OCI-LY7 (cell line): Measurements from ENCODE around the gene PIGN. TPM values are rescaled to one million over a fixed set of nuclear protein-coding genes. Genes with fewer than 3 reads are reported as not detected.

ENCODE experiments used
- BruUV-seq: library from RNA; stranded (reverse); fragments of 400-500 nt; replicated peaks from 2 replicates; lab custom pipeline; 2021; lab: Mats Ljungman, UMichigan
- CTCF ChIA-PET: fragments of 300-600 bp; sonication (Branson Sonifier 250); formaldehyde crosslinking; loops from one replicate; lab custom pipeline; 2022; ENCODE audit warnings: antibody characterized with exemption; ENCODE audit not compliant: unreplicated experiment; lab: Charles Lee
- POLR2A ChIA-PET: fragments of 300-600 bp; sonication (Branson Sonifier 250); formaldehyde crosslinking; loops from one replicate; lab custom pipeline; 2022; ENCODE audit warnings: antibody characterized with exemption; lab: Charles Lee
- DNase-seq: peaks from one replicate; pipeline ENCODE4 v3.0.0-alpha.2; 2015; ENCODE audit warnings: low spot score
- H2AFZ ChIP-seq: fragments of 200-600 bp; sonication (generic), shearing (Covaris generic); 2 replicates; pipeline ENCODE4 v1.6.1; 2014; ENCODE audit warnings: mild to moderate bottlenecking, antibody characterized with exemption, low read length, moderate library complexity
- H3K27ac ChIP-seq: fragments of 200-600 bp; sonication (generic); 2 replicates; pipeline ENCODE4 v1.5.1; 2014; ENCODE audit warnings: mixed run types, low read depth, mild to moderate bottlenecking, moderate library complexity, low read length, inconsistent platforms; ENCODE audit not compliant: poor library complexity, severe bottlenecking
- H3K36me3 ChIP-seq: fragments of 200-600 bp; sonication (generic); 2 replicates; pipeline ENCODE4 v1.6.1; 2014; ENCODE audit warnings: mild to moderate bottlenecking, antibody characterized with exemption, low read length, moderate library complexity, mixed read lengths; ENCODE audit not compliant: insufficient read depth
- H3K4me1 ChIP-seq: fragments of 200-600 bp; sonication (generic); 2 replicates; pipeline ENCODE4 v1.5.1; 2014; ENCODE audit warnings: mild to moderate bottlenecking, low read length; ENCODE audit not compliant: insufficient read depth, poor library complexity, severe bottlenecking
- H3K4me2 ChIP-seq: fragments of 200-600 bp; sonication (generic); 2 replicates; pipeline ENCODE4 v1.6.1; 2014; ENCODE audit warnings: mild to moderate bottlenecking, low read length
- H3K4me3 ChIP-seq: fragments of 200-600 bp; sonication (generic); 2 replicates; pipeline ENCODE4 v1.5.1; 2014; ENCODE audit warnings: mild to moderate bottlenecking, low read depth, low read length; ENCODE audit not compliant: poor library complexity, severe bottlenecking
- H3K79me2 ChIP-seq: fragments of 200-600 bp; sonication (generic); 2 replicates; pipeline ENCODE4 v1.6.1; 2016; ENCODE audit warnings: low read depth, mild to moderate bottlenecking, low read length, moderate library complexity, mixed read lengths; ENCODE audit not compliant: insufficient read depth
- H3K9me2 ChIP-seq: fragments of 200-600 bp; sonication (generic); 2 replicates; pipeline ENCODE4 v1.6.1; 2016; ENCODE audit warnings: mild to moderate bottlenecking, low read length, mixed read lengths; ENCODE audit not compliant: insufficient read depth
- H3K9me3 ChIP-seq: fragments of 200-600 bp; sonication (generic); 2 replicates; pipeline ENCODE4 v1.6.1; 2014; ENCODE audit warnings: mild to moderate bottlenecking, mixed run types, low read length, mixed read lengths
- H4K20me1 ChIP-seq: fragments of 200-600 bp; sonication (generic); 2 replicates; pipeline ENCODE4 v1.6.1; 2014; ENCODE audit warnings: mild to moderate bottlenecking, antibody characterized with exemption, low read length, moderate library complexity, mixed read lengths; ENCODE audit not compliant: insufficient read depth
- EZH2phosphoT487 ChIP-seq: fragments of 200-600 bp; sonication (generic); IDR thresholded peaks from 2 replicates; pipeline ENCODE4 v1.6.1; 2018; ENCODE audit warnings: low read depth, borderline replicate concordance, mild to moderate bottlenecking, mixed run types, antibody characterized with exemption, low read length, moderate library complexity, mixed read lengths
- intact Hi-C: fragments of 100-400 bp; cut with micrococcal nuclease; formaldehyde crosslinking; loops from one replicate; pipeline ENCODE4 v1.10.0; 2022; ENCODE audit not compliant: unreplicated experiment
- total RNA-seq, 2 experiments: library from RNA; depleted of rRNA in 1 of 2; stranded (reverse); fragments of >200 nt in 1 of 2; shearing (Covaris generic) in 1 of 2; gene quantifications; 2 replicates each; pipeline ENCODE4 v1.2.3, GENCODE V29; 2014 to 2022
- TF ChIP-seq, protein P1 (sequence below): fragments of 200-600 bp; sonication (generic); conservative IDR thresholded peaks from 2 replicates; pipeline ENCODE4 v1.5.1; 2014; ENCODE audit warnings: mild to moderate bottlenecking, antibody characterized with exemption, low read length, moderate library complexity, mixed read lengths

PIGN gene
- total RNA-seq, 2 experiments from 2014 or later = 10.9 to 23.7 TPM

DNA sequence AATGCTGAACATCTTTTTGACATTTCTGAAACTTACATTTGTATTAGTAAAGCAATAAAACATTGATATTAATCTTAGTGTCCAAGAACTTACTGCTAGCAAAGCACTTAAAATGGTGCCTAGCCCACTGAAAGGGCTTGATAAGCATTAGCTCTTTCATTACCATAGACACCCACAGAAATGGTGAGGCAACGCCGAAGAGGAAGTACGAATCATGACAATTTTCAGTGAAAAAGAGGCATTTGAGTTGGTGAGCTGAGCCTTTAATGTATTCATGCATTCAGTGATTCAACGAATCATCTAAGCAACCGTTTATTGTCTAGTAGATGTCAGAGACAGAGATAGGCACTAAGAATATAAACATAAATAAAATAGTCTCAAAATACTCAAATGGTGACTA, 101.1 kb downstream of the PIGN start:
- Histone ChIP-seq H3K9me3 (no peaks in the 10 kb centered on the region), H3K79me2 (no peaks in the 10 kb centered on the region), H3K4me1 (no peaks in the 10 kb centered on the region), H3K27ac (no peak overlapping the region), H3K4me2 (no peak overlapping the region), H3K9me2 (no peaks in the 10 kb centered on the region), H2AFZ (no peak overlapping the region), H3K36me3 (no peaks in the 10 kb centered on the region; the same call in 1 of the 2 replicates), H4K20me1 (no peaks in the 10 kb centered on the region), H3K4me3 (no peak overlapping the region)
- BruUV-seq = no TSS peak
- no peak for DNase-seq
- intact Hi-C loops = no loop called here
- ChIA-PET CTCF (no interaction called here), POLR2A (no interaction called here)
- TF ChIP-seq, protein P1, sequence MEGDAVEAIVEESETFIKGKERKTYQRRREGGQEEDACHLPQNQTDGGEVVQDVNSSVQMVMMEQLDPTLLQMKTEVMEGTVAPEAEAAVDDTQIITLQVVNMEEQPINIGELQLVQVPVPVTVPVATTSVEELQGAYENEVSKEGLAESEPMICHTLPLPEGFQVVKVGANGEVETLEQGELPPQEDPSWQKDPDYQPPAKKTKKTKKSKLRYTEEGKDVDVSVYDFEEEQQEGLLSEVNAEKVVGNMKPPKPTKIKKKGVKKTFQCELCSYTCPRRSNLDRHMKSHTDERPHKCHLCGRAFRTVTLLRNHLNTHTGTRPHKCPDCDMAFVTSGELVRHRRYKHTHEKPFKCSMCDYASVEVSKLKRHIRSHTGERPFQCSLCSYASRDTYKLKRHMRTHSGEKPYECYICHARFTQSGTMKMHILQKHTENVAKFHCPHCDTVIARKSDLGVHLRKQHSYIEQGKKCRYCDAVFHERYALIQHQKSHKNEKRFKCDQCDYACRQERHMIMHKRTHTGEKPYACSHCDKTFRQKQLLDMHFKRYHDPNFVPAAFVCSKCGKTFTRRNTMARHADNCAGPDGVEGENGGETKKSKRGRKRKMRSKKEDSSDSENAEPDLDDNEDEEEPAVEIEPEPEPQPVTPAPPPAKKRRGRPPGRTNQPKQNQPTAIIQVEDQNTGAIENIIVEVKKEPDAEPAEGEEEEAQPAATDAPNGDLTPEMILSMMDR = no peak
- TF ChIP-seq EZH2phosphoT487 = no peak

DNA sequence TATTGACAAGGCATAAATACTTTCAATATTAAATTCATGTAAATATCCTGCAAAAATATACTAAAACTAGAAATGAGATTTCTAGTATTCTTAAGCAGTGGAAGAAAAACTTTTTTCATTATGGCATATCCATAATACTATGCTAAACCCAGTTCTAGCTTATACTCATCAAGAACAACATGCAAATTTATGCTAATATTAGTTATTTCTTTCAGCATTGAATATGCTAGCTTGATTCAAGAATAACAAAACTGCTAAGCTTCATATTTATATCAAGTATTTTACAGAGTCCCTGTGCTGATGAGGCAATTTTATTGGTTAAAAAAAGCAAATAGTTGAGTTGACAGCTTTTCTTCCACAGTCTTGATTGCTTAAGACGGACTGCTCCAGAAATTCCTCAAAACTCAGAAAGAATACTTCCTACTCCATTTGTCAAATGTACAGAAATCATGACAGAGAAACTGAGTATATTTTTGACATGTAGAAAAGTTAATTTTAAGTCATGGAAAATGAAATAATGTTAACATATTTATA, 105.0 kb downstream of the PIGN start:
- no peak overlapping the region for H2AFZ ChIP-seq
- H3K9me3 ChIP-seq = no peaks in the 10 kb centered on the region
- no peak overlapping the region for H3K4me2 ChIP-seq
- intact Hi-C loops = no loop called here
- H3K36me3 ChIP-seq = no peaks in the 10 kb centered on the region; the same call in 1 of the 2 replicates
- H3K4me3 ChIP-seq = no peak overlapping the region
- DNase-seq = no peak
- H3K9me2 ChIP-seq = no peaks in the 10 kb centered on the region
- ChIA-PET CTCF (no interaction called here), POLR2A (interaction anchor here (0.5 kb wide), 1 partner anchor 11 kb away, joined by 3 read pairs; no protein-coding TSS in a partner anchor)
- TF ChIP-seq, protein P1 = no peak
- no peak for TF ChIP-seq EZH2phosphoT487
- no peaks in the 10 kb centered on the region for H3K79me2 ChIP-seq
- no peak overlapping the region for H3K27ac ChIP-seq
- H3K4me1 ChIP-seq = no peaks in the 10 kb centered on the region
- BruUV-seq = no TSS peak
- H4K20me1 ChIP-seq = no peaks in the 10 kb centered on the region

GRCh38 chr18:62081248-62081647, 105.6 kb downstream of the PIGN start:
- no TSS peak for BruUV-seq

More at GRCh38 chr18:62081248-62081647, 105.6 kb downstream of the PIGN start:
- no peaks in the 10 kb centered on the region for H3K9me3 ChIP-seq
- no peak overlapping the region for H3K27ac ChIP-seq
- H3K4me1 ChIP-seq = no peaks in the 10 kb centered on the region
- POLR2A ChIA-PET = interaction anchor here (0.5 kb wide), 1 partner anchor 12 kb away, joined by 3 read pairs; no protein-coding TSS in a partner anchor
- no peak for TF ChIP-seq EZH2phosphoT487
- TF ChIP-seq, protein P1 = no peak
- no peak for DNase-seq
- no peak overlapping the region for H3K4me3 ChIP-seq
- H4K20me1 ChIP-seq = no peaks in the 10 kb centered on the region
- intact Hi-C loops = no loop called here
- H3K9me2 ChIP-seq = no peaks in the 10 kb centered on the region
- H3K4me2 ChIP-seq = no peak overlapping the region
- H3K36me3 ChIP-seq = no peaks in the 10 kb centered on the region
- no peak overlapping the region for H2AFZ ChIP-seq
- CTCF ChIA-PET = no interaction called here
- H3K79me2 ChIP-seq = no peaks in the 10 kb centered on the region
